Measurements from ENCODE around the gene WNT2.

Gene WNT2

GRCh38 chr7:117322741-117323304, at the start of gene WNT2:
Gene WNT2, minus strand, starts transcription at chr7:117323058. Its CDS starts 69 bp downstream, at chr7:117322989.
- peak within 1 kb of the TSS; percentile 59 for H3K4me3 ChIP-seq (ENCODE audit: low read length)
- H3K4me1 ChIP-seq (ENCODE audit: control insufficient read depth, insufficient read depth, low read length): no peaks in the 10 kb centered on the region
- H3K27me3 ChIP-seq (ENCODE audit: control insufficient read depth, insufficient read depth, low read length): peaks cover 14% of the 10 kb centered on the region
- H3K9ac ChIP-seq (ENCODE audit: low read length): no peak within 1 kb of the TSS
- no peak within 1 kb of the TSS for H3K27ac ChIP-seq (ENCODE audit: low read depth, low read length)
- no peaks in the 10 kb centered on the region for H3K36me3 ChIP-seq (ENCODE audit: control insufficient read depth, insufficient read depth, low read length)

GRCh38 chr7:117372073-117372472, 49.2 kb upstream of the WNT2 start:
- Histone ChIP-seq H3K4me3 (ENCODE audit: low read length) (no peak overlapping the region), H3K27ac (ENCODE audit: low read depth, low read length) (no peak overlapping the region), H3K4me1 (ENCODE audit: control insufficient read depth, insufficient read depth, low read length) (no peaks in the 10 kb centered on the region), H3K9ac (ENCODE audit: low read length) (no peak overlapping the region), H3K36me3 (ENCODE audit: control insufficient read depth, insufficient read depth, low read length) (no peaks in the 10 kb centered on the region), H3K27me3 (ENCODE audit: control insufficient read depth, insufficient read depth, low read length) (no peaks in the 10 kb centered on the region)

- H3K4me1 ChIP-seq (ENCODE audit: control insufficient read depth, insufficient read depth, low read length): no peaks in the 10 kb centered on the region
- no peak overlapping the region for H3K4me3 ChIP-seq (ENCODE audit: low read length)
Observed at GRCh38 chr7:117364339-117365080, 41.7 kb upstream of the WNT2 start.

GRCh38 chr7:117362294-117362888, 39.5 kb upstream of the WNT2 start:
- H3K27me3 ChIP-seq (ENCODE audit: control insufficient read depth, insufficient read depth, low read length): no peaks in the 10 kb centered on the region
- H3K4me3 ChIP-seq (ENCODE audit: low read length): no peak overlapping the region
- H3K36me3 ChIP-seq (ENCODE audit: control insufficient read depth, insufficient read depth, low read length): no peaks in the 10 kb centered on the region
- no peak overlapping the region for H3K9ac ChIP-seq (ENCODE audit: low read length)
- no peaks in the 10 kb centered on the region for H3K4me1 ChIP-seq (ENCODE audit: control insufficient read depth, insufficient read depth, low read length)
- H3K27ac ChIP-seq (ENCODE audit: low read depth, low read length): no peak overlapping the region

More at GRCh38 chr7:117364339-117365080, 41.7 kb upstream of the WNT2 start:
- Histone ChIP-seq H3K9ac (ENCODE audit: low read length) (no peak overlapping the region), H3K36me3 (ENCODE audit: control insufficient read depth, insufficient read depth, low read length) (no peaks in the 10 kb centered on the region), H3K27ac (ENCODE audit: low read depth, low read length) (no peak overlapping the region), H3K27me3 (ENCODE audit: control insufficient read depth, insufficient read depth, low read length) (no peaks in the 10 kb centered on the region)

- no peaks in the 10 kb centered on the region for H3K4me1 ChIP-seq (ENCODE audit: control insufficient read depth, insufficient read depth, low read length)
- H3K4me3 ChIP-seq (ENCODE audit: low read length): no peak overlapping the region
- no peaks in the 10 kb centered on the region for H3K36me3 ChIP-seq (ENCODE audit: control insufficient read depth, insufficient read depth, low read length)
- no peaks in the 10 kb centered on the region for H3K27me3 ChIP-seq (ENCODE audit: control insufficient read depth, insufficient read depth, low read length)
- no peak overlapping the region for H3K27ac ChIP-seq (ENCODE audit: low read depth, low read length)
- no peak overlapping the region for H3K9ac ChIP-seq (ENCODE audit: low read length)
Observed at GRCh38 chr7:117350027-117350426, 27.2 kb upstream of the WNT2 start.

- Histone ChIP-seq H3K9ac (ENCODE audit: low read length) (no peak overlapping the region), H3K4me1 (ENCODE audit: control insufficient read depth, insufficient read depth, low read length) (no peaks in the 10 kb centered on the region), H3K4me3 (ENCODE audit: low read length) (no peak overlapping the region)
Observed at GRCh38 chr7:117349570-117349969, 26.7 kb upstream of the WNT2 start.

GRCh38 chr7:117347962-117348672, 25.3 kb upstream of the WNT2 start:
- no peaks in the 10 kb centered on the region for H3K36me3 ChIP-seq (ENCODE audit: control insufficient read depth, insufficient read depth, low read length)
- no peaks in the 10 kb centered on the region for H3K27me3 ChIP-seq (ENCODE audit: control insufficient read depth, insufficient read depth, low read length)
- H3K27ac ChIP-seq (ENCODE audit: low read depth, low read length): no peak overlapping the region
- no peak overlapping the region for H3K9ac ChIP-seq (ENCODE audit: low read length)
- no peaks in the 10 kb centered on the region for H3K4me1 ChIP-seq (ENCODE audit: control insufficient read depth, insufficient read depth, low read length)
- H3K4me3 ChIP-seq (ENCODE audit: low read length): no peak overlapping the region

More at GRCh38 chr7:117349570-117349969, 26.7 kb upstream of the WNT2 start:
- Histone ChIP-seq H3K27ac (ENCODE audit: low read depth, low read length) (no peak overlapping the region), H3K27me3 (ENCODE audit: control insufficient read depth, insufficient read depth, low read length) (no peaks in the 10 kb centered on the region), H3K36me3 (ENCODE audit: control insufficient read depth, insufficient read depth, low read length) (no peaks in the 10 kb centered on the region)

GRCh38 chr7:117347480-117347879, 24.6 kb upstream of the WNT2 start:
- Histone ChIP-seq H3K4me3 (ENCODE audit: low read length) (no peak overlapping the region), H3K27ac (ENCODE audit: low read depth, low read length) (no peak overlapping the region), H3K36me3 (ENCODE audit: control insufficient read depth, insufficient read depth, low read length) (no peaks in the 10 kb centered on the region), H3K4me1 (ENCODE audit: control insufficient read depth, insufficient read depth, low read length) (no peaks in the 10 kb centered on the region), H3K27me3 (ENCODE audit: control insufficient read depth, insufficient read depth, low read length) (no peaks in the 10 kb centered on the region), H3K9ac (ENCODE audit: low read length) (no peak overlapping the region)

- H3K4me3 ChIP-seq (ENCODE audit: low read length): no peak overlapping the region
- no peaks in the 10 kb centered on the region for H3K36me3 ChIP-seq (ENCODE audit: control insufficient read depth, insufficient read depth, low read length)
- no peak overlapping the region for H3K27ac ChIP-seq (ENCODE audit: low read depth, low read length)
- H3K4me1 ChIP-seq (ENCODE audit: control insufficient read depth, insufficient read depth, low read length): no peaks in the 10 kb centered on the region
- H3K9ac ChIP-seq (ENCODE audit: low read length): no peak overlapping the region
- no peaks in the 10 kb centered on the region for H3K27me3 ChIP-seq (ENCODE audit: control insufficient read depth, insufficient read depth, low read length)
Observed at GRCh38 chr7:117346161-117346560, 23.3 kb upstream of the WNT2 start.

- H3K27ac ChIP-seq (ENCODE audit: low read depth, low read length): no peak overlapping the region
- no peak overlapping the region for H3K4me3 ChIP-seq (ENCODE audit: low read length)
- H3K27me3 ChIP-seq (ENCODE audit: control insufficient read depth, insufficient read depth, low read length): no peaks in the 10 kb centered on the region
- no peak overlapping the region for H3K9ac ChIP-seq (ENCODE audit: low read length)
- H3K36me3 ChIP-seq (ENCODE audit: control insufficient read depth, insufficient read depth, low read length): no peaks in the 10 kb centered on the region
- H3K4me1 ChIP-seq (ENCODE audit: control insufficient read depth, insufficient read depth, low read length): no peaks in the 10 kb centered on the region
Observed at GRCh38 chr7:117338020-117338419, 15.2 kb upstream of the WNT2 start.

GRCh38 chr7:117333168-117333567, 10.3 kb upstream of the WNT2 start:
- Histone ChIP-seq H3K36me3 (ENCODE audit: control insufficient read depth, insufficient read depth, low read length) (no peaks in the 10 kb centered on the region), H3K4me3 (ENCODE audit: low read length) (no peak overlapping the region), H3K4me1 (ENCODE audit: control insufficient read depth, insufficient read depth, low read length) (no peaks in the 10 kb centered on the region), H3K27me3 (ENCODE audit: control insufficient read depth, insufficient read depth, low read length) (no peaks in the 10 kb centered on the region), H3K27ac (ENCODE audit: low read depth, low read length) (no peak overlapping the region), H3K9ac (ENCODE audit: low read length) (no peak overlapping the region)

GRCh38 chr7:117332031-117332430, 9.2 kb upstream of the WNT2 start:
- Histone ChIP-seq H3K9ac (ENCODE audit: low read length) (no peak overlapping the region), H3K36me3 (ENCODE audit: control insufficient read depth, insufficient read depth, low read length) (no peaks in the 10 kb centered on the region), H3K27me3 (ENCODE audit: control insufficient read depth, insufficient read depth, low read length) (no peaks in the 10 kb centered on the region), H3K4me1 (ENCODE audit: control insufficient read depth, insufficient read depth, low read length) (no peaks in the 10 kb centered on the region), H3K4me3 (ENCODE audit: low read length) (no peak overlapping the region), H3K27ac (ENCODE audit: low read depth, low read length) (no peak overlapping the region)
